GM19372 (cell line): ENCODE data around the gene NBDY.
"Not testable (repeated sequence)": the region's sequence is repeated elsewhere in the genome, so short reads cannot be mapped to it uniquely, and the experiment has no call there.

Experiments used
- ATAC-seq: cut with Tn5 transposase; IDR thresholded peaks from one replicate; pipeline ENCODE4 v1.9.1; 2021; ENCODE audit warnings: mild to moderate bottlenecking, low read depth, moderate library complexity; ENCODE audit not compliant: unreplicated experiment

The NBDY gene

DNA sequence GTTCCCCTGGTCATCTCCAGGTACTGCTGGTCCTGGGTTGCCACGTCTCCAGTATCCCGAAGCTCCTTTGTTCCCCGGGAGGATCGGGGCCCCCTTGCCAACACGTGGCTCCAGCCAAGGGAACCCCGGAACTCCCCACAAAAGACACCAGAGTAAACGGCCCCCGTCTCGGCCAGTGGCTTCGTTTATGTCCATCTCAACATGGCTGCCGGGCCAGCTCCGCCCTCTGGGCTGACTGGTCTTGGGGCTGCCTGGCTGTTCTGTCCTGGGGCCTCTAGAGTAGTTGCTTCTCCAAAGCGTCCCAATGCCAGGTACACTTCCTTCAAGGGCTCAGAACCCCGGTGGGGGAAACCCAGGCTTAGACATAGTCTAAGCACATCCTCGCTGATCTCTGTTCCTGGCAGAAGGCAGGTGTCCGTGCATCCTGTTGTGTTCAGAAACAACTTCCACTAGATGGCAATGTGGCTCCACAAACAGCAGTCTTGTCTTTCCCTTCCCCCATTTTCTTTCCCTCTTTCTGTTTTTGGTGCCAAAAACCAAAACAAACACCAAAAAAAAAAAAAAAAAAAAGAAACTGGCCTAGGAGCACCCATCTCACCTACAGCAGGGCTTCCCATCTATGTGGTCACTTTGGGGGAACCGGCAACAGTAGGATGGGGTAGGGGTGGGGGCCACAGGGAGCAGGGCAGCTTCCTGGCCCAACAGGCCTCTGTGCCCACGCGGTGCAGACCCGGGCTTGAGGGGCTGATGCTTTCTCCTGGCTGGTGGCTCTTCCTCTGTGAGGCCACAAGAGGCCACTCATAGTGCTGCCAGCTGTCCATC lies 35.3 kb downstream of the NBDY start:
- ATAC-seq: peak; percentile 66

GRCh38 chrX:56764975-56765791 lies 36.1 kb downstream of the NBDY start:
- ATAC-seq: no peak

GRCh38 chrX:56765811-56766553 lies 36.9 kb downstream of the NBDY start:
- ATAC-seq: no peak

- no peak for ATAC-seq
These were observed 37.7 kb downstream of the NBDY start for GRCh38 chrX:56766554-56767347.

GRCh38 chrX:56767348-56768119 lies 38.5 kb downstream of the NBDY start:
- ATAC-seq: not testable (repeated sequence)

GRCh38 chrX:56768120-56768660 lies 39.1 kb downstream of the NBDY start:
- not testable (repeated sequence) for ATAC-seq

GRCh38 chrX:56772675-56773521 lies 43.9 kb downstream of the NBDY start:
- ATAC-seq: not testable (repeated sequence)

- ATAC-seq: not testable (repeated sequence)
These were observed 44.5 kb downstream of the NBDY start for GRCh38 chrX:56773522-56774060.

DNA sequence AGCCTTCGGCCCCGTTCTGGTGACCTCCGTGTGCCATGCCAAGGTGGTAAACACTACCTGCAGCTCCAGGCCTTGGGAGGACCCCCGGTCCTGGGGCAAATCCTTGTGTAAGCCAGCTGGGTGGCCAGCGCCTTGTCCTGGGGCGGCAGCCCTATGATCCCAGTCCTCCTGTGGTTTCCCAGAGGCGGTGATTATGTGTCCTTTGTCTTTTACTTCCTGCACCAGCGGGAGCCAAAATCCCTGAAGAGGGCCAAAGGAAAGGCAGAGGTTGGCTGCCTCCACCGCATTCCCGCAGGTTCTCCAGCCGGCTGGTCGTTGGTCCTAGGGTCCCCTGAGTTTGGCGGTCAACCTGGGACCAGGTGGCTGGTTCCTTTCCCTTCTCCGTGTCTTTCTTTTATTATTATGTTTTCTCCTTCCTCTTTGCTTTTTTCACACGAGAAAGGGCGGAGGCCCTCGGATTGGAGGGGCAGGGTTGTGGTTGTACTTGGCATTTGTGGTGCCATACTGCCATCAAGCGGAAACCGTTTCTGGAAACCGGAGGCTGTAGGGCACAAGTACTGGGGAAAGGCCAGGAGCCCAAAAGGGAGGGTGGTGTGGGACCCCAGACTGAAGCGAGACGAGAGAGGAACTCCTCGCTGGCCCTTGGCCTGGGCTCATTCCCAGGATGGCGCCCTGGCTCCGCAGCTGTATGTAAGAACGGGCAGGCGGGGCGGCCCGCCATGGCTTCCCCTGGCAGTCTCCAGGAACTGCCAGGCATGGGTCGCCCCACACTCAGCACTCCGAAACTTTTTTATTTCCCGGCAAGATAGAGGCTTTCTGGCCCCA lies 49.3 kb downstream of the NBDY start:
- ATAC-seq: not testable (repeated sequence)

DNA sequence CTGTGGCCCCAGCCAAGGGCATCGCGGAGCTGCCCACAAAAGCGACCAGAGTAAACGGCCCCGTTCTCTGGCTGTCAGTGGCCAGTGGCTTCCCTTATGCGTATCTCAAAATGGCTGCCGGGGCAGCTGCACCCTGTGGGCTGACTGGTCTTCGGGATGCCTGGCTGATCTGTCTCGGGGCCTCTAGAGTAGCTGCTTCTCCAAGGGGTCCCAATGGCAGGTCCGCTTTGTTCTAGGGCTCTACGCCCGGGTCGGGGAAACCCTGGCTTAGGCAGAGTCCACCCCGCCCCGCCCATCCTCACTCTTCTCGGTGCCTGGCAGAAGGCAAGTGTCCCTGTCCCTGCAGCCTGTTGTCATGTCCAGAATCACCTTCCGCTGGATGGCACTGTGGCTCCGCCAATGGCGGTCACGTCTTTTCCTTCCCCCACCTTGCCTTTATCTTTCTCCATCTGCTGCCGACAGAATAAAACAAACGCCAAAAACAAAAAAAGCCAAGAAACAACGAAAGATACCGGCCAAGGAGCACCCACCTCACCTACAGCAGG lies 50.0 kb downstream of the NBDY start:
- not testable (repeated sequence) for ATAC-seq

- ATAC-seq: not testable (repeated sequence)
These were observed 51.9 kb downstream of the NBDY start for GRCh38 chrX:56780681-56781649.

- ATAC-seq: no peak
These were observed 53.3 kb downstream of the NBDY start for GRCh38 chrX:56782352-56782751.

DNA sequence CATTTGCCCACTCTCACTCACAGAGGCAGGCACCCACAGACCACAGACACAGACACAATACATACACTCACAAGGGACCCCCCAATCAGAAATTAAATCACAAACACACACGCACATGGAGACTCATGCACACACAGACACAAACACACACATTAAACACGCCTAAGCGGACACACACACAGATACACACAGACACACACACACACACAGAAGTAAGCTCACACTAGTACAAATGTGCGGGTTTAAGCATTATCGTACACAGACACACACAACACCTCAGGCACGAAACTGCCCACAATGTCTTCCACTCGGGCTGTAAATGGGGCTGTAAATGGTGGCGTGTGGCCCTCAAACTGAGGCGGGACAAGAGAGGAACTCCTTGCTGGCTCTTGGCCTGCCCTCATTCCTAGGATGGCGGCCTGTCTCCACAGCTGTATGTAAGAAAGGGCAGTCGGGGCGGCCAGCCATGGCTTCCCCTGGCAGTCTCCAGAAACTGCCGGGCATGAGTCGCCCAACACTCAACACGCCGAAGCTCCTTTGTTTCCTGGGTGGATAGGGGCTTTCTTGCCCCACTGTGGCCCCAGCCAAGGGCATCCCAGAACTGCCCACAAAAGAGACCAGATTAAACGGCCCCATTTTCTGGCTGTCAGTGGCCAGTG lies 53.9 kb downstream of the NBDY start:
- ATAC-seq: no peak

DNA sequence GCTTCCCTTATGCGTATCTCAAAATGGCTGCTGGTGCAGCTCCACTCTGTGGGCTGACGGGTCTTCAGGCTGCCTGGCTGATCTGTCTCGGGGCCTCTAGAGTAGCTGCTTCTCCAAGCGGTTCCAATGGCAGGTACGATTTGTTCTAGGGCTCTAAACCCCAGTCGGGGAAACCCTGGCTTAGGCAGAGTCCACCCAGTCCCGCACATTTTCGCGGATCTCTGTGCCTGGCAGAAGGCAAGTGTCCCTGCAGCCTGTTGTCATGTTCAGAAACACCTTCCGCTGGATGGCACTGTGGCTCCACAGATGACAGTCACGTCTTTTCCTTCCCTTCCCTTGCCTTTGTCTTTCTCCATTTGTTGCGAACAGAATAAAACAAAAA lies 54.4 kb downstream of the NBDY start:
- no peak for ATAC-seq

DNA sequence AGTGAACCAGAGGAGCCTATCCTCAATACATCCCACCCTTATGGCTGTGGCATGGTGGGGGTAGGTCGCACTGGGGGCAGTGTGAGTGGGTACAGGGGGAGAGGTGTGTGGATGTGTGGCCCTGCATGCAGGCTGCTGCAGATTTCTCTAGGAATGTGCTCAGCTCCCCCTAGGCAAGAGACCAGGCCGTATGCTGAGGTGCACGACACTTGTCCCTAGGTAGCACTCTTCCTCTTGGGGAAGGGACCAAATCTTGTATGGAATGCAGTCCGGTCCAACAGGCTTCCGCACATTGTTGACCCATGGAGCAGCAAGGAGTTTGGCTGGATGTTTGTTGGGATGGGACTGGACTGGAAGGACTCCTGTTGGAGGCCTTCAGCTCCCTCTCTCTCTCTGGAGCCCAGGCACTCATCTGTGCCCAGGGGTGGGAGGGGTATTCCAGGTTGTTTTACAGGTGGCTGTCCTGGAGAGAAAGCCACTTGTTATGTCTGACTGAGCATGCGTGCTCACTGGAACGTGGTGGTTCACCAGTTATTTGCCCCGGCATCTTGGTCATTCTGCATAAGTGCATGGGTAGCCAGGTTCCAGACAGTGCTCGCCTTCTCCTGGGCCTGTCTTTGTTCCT lies 55.1 kb downstream of the NBDY start:
- no peak for ATAC-seq
